ENCODE measurements around the gene OPCML. TPM values are rescaled to one million over a fixed set of nuclear protein-coding genes. Genes with fewer than 3 reads are reported as not detected.

Gene OPCML
- total RNA-seq, 1 donor from 2014 or later = not detected

DNA sequence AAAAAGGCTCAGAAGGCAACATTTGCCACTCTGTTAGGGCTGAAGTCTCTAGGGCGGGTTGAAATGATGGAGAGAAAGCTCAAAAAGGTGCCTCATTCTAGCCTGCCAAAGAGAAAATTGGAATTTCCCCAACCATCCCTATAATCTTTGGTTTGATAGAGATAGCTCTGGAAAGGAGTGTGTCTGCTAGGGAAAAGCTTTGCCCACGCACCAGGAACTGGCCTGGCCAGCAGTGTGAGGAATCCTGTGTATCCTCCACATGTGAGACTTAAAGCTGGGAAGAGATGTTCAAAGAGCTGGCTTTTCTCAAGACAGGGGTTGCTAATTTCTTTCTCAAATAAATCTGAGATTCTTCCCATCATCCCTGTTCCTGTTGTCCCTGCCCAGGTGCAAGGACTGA is 193.7 kb downstream of the OPCML start:
- Mint-ChIP-seq H3K9me3 (peaks cover 1% of the 10 kb centered on the region), H3K4me1 (no peaks in the 10 kb centered on the region), H3K4me3 (no peak overlapping the region), H3K36me3 (ENCODE audit: low read depth) (no peaks in the 10 kb centered on the region), H3K27me3 (no peaks in the 10 kb centered on the region), H3K27ac (no peak overlapping the region)
- TF ChIP-seq, protein P1, sequence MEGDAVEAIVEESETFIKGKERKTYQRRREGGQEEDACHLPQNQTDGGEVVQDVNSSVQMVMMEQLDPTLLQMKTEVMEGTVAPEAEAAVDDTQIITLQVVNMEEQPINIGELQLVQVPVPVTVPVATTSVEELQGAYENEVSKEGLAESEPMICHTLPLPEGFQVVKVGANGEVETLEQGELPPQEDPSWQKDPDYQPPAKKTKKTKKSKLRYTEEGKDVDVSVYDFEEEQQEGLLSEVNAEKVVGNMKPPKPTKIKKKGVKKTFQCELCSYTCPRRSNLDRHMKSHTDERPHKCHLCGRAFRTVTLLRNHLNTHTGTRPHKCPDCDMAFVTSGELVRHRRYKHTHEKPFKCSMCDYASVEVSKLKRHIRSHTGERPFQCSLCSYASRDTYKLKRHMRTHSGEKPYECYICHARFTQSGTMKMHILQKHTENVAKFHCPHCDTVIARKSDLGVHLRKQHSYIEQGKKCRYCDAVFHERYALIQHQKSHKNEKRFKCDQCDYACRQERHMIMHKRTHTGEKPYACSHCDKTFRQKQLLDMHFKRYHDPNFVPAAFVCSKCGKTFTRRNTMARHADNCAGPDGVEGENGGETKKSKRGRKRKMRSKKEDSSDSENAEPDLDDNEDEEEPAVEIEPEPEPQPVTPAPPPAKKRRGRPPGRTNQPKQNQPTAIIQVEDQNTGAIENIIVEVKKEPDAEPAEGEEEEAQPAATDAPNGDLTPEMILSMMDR (IDR thresholded peaks at IDR 0.05) = no peak
- ATAC-seq (ENCODE audit: low read depth) (no peak), DNase-seq (no peak)
- ChIA-PET CTCF (no interaction called here), POLR2A (no interaction called here)
- intact Hi-C loops (cut with micrococcal nuclease) = no loop called here

DNA sequence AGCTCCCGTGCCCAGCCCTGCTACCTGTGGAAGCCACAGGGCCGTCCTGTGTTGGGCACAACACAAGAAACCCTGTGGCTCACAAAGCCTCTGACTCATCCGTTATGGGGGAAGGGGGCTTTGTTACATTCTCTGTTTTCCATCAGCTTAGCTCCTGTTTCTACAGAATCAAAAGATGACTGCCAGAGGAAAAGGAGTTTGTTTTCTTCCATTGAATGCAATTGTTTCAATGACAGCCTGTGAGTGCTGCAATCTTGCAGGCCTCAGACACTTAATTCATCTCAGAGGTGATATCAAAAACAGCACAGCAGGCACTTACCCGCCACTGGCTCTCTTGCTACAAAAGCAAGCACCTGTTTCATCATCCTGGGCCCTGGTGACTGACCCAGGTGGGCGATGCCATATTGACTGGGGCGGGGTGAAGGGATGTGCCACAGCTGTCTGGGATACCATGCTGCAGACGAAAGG is 194.3 kb downstream of the OPCML start:
- DNase-seq (no peak), ATAC-seq (ENCODE audit: low read depth) (no peak)
- TF ChIP-seq, protein P1 (IDR thresholded peaks at IDR 0.05) = no peak
- Mint-ChIP-seq H3K4me1 (no peaks in the 10 kb centered on the region), H3K9me3 (peaks cover 5% of the 10 kb centered on the region), H3K4me3 (no peak overlapping the region), H3K27me3 (no peaks in the 10 kb centered on the region), H3K27ac (no peak overlapping the region), H3K36me3 (ENCODE audit: low read depth) (no peaks in the 10 kb centered on the region)
- POLR2A ChIA-PET = no interaction called here
- intact Hi-C loops (cut with micrococcal nuclease) = no loop called here
- CTCF ChIA-PET = no interaction called here

DNA sequence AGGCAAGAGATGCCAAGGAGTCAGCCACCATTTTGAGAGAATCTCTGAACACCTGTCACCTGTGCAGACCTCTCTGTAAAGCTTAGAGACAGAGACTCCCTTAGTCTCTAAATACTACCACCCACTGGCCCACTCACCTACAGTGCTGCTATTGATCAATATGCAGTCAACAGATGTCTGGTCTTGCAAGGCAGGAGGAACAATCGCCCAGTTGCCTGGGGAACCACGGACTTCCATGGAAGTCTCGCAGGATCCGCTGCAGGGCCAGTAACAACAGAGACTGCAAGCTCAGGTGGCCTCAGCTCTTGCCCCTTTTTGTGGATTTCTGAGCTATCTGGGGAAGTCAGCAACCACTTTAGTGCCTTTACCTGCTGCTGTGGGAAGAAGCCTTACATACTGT is 195.1 kb downstream of the OPCML start:
- H3K36me3 Mint-ChIP-seq (ENCODE audit: low read depth) = no peaks in the 10 kb centered on the region
- H3K9me3 Mint-ChIP-seq = peaks cover 5% of the 10 kb centered on the region
- no peaks in the 10 kb centered on the region for H3K4me1 Mint-ChIP-seq
- DNase-seq (no peak), ATAC-seq (ENCODE audit: low read depth) (no peak)
- H3K27me3 Mint-ChIP-seq = no peaks in the 10 kb centered on the region
- ChIA-PET POLR2A (no interaction called here), CTCF (no interaction called here)
- intact Hi-C loops (cut with micrococcal nuclease) = no loop called here
- H3K27ac Mint-ChIP-seq = no peak overlapping the region
- no peak overlapping the region for H3K4me3 Mint-ChIP-seq
- TF ChIP-seq, protein P1 (IDR thresholded peaks at IDR 0.05) = no peak

DNA sequence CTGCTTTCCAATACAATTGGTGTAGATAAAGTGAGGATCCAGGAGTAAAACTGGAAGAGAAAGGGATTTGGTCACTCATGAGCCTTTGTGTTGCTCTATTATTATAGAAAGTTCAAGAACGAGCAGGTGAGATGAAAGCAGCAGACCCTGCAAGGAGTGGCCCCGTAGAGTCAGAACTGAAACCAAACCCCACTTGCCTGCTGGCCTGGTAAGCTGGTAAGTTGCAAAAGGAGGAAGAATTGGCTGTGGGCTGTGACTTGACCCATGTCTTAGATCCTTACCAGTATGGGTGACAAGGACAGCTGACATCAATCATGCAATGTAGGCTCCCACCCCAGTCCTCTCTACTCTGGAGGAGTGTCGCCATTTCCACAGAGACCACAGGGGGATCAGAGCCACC is 201.3 kb downstream of the OPCML start:
- CTCF ChIA-PET = no interaction called here
- ATAC-seq (ENCODE audit: low read depth) = no peak
- POLR2A ChIA-PET = no interaction called here
- Mint-ChIP-seq H3K9me3 (peaks cover 5% of the 10 kb centered on the region), H3K4me3 (no peak overlapping the region), H3K27ac (no peak overlapping the region), H3K27me3 (no peaks in the 10 kb centered on the region), H3K4me1 (no peaks in the 10 kb centered on the region), H3K36me3 (ENCODE audit: low read depth) (no peaks in the 10 kb centered on the region)
- intact Hi-C loops (cut with micrococcal nuclease) = no loop called here
- no peak for DNase-seq
- TF ChIP-seq, protein P1 (IDR thresholded peaks at IDR 0.05) = no peak

DNA sequence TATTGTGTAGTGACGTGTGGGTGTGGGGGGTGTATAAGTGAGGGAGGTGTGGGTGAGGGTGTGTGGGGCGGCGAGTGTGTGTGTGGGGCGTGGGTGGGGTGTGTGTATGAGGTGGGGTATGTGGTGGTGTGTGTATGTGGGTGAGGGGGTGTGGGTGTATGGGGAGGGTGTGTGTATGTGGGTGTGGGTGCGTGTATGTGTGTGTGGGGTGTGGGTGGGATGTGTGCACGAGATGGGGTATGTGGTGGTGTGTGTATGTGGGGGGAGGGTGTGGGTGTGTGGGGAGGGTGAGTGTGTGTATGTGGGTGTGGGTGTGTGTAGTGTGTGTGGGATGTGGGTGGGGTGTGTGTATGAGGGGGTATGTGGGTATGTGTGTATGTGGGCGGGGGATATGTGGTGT is 205.5 kb downstream of the OPCML start:
- H3K4me1 Mint-ChIP-seq = no peaks in the 10 kb centered on the region

More for the DNA sequence above, 205.5 kb downstream of the OPCML start:
- intact Hi-C loops (cut with micrococcal nuclease) = no loop called here
- no peak overlapping the region for H3K4me3 Mint-ChIP-seq
- ATAC-seq (ENCODE audit: low read depth) (no peak), DNase-seq (no peak)
- no peaks in the 10 kb centered on the region for H3K9me3 Mint-ChIP-seq
- TF ChIP-seq, protein P1 (IDR thresholded peaks at IDR 0.05) = no peak
- CTCF ChIA-PET = no interaction called here
- no peaks in the 10 kb centered on the region for H3K36me3 Mint-ChIP-seq (ENCODE audit: low read depth)
- H3K27ac Mint-ChIP-seq = no peak overlapping the region
- POLR2A ChIA-PET = no interaction called here
- no peaks in the 10 kb centered on the region for H3K27me3 Mint-ChIP-seq

All from activated B cell treated with CpG ODN at 0.5 μM for 24 hours (primary cell).